Heart left ventricle (tissue), 13 donors: Measurements from ENCODE around the gene FSTL5.

Experiments
- POLR2A ChIP-seq, 2 donors: fragments of 450-650 bp; IDR thresholded peaks; one replicate each; pipeline ENCODE4 v1.6.1; 2017; ENCODE audit warnings: antibody characterized with exemption in 2 of 2, mild to moderate bottlenecking in 2 of 2, moderate library complexity in 2 of 2
- TF ChIP-seq, protein P1 (sequence below), 12 donors: fragments of 200-600 bp; sonication (generic) in 4 of 12; IDR thresholded peaks; one replicate each; pipeline versions ENCODE4 v1.5.0 to v1.8.0; 2018 to 2022; ENCODE audit warnings: antibody characterized with exemption in 12 of 12, mild to moderate bottlenecking in 5 of 12
- donor health status: ischemic (EF 13 %, LVEDD 7.1; RV severe dilation, severe dysfunction).
- donor health status: DM: no; HTN: yes; CAD: no.
- donor health status: DM: no; HTN: no; CAD: no.
- donor health status: ischemic (EF 25% LVEDD 6.9; RV normal size, moderate dysfunction).
- donor health status: ischemic (EF 25% LVEDD 5.7; RV mildly dilated, moderate dysfunction).
- donor health status: ischemic (EF 35%, LVEDD 5.7; RV mildly dilated, moderate dysfunction).
- donor health status: nonischemic (EF 11% LVEDD 7.7; RV severe dilation, severe dysfunction).
- donor health status: DM: yes; HTN: yes; CAD: no.
- donor health status: PGD.
- donor health status: ischemic (EF 29% LVEDD 5.4; RV normal size, mild dysfunction).
- donor health status: nonischemic (EF 23%, LVEDD 6.1; RV moderate dilation, normal function).

DNA sequence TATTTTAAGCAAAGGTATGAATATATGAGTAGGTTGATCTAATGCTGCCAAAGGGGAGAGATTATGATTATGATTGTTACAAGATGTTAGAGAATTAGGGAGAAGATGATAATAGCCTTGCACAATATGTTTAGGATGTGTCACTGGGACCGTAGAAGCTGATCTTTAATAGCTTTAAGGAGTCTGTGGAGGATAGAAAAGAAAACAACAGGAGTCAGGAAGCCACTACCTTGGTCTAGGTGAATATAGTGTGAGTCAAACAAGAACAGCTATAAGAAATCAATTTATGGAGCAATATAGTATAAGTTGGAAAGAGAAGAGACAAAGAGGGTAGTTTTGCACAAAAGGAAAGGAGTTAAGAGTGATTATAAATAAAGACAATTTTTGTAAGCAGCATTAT is 232.7 kb downstream of the FSTL5 start:
- TF ChIP-seq, protein P1, sequence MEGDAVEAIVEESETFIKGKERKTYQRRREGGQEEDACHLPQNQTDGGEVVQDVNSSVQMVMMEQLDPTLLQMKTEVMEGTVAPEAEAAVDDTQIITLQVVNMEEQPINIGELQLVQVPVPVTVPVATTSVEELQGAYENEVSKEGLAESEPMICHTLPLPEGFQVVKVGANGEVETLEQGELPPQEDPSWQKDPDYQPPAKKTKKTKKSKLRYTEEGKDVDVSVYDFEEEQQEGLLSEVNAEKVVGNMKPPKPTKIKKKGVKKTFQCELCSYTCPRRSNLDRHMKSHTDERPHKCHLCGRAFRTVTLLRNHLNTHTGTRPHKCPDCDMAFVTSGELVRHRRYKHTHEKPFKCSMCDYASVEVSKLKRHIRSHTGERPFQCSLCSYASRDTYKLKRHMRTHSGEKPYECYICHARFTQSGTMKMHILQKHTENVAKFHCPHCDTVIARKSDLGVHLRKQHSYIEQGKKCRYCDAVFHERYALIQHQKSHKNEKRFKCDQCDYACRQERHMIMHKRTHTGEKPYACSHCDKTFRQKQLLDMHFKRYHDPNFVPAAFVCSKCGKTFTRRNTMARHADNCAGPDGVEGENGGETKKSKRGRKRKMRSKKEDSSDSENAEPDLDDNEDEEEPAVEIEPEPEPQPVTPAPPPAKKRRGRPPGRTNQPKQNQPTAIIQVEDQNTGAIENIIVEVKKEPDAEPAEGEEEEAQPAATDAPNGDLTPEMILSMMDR (IDR thresholded peaks at IDR 0.05) = no peak
- TF ChIP-seq POLR2A (IDR thresholded peaks at IDR 0.05) = no peak
